Heart left ventricle (tissue), 16 donors: ENCODE results near the gene CYTH1. TPM values are rescaled to one million over a fixed set of nuclear protein-coding genes. Genes with fewer than 3 reads are reported as not detected.

Experiments
- ATAC-seq, 4 donors: fragments of 200-7000 bp; cut with Tn5 transposase; one replicate each; pipeline ENCODE4 v1.9.1; 2020 to 2022; ENCODE audit warnings: moderate library complexity in 4 of 4, mild to moderate bottlenecking in 3 of 4, moderate number of reproducible peaks in 1 of 4
- DNase-seq, 5 donors: peaks; one replicate each; pipeline ENCODE4 v3.0.0-alpha.2; 2020
- H3K27ac ChIP-seq, 12 donors: fragments of 200-600 bp; sonication (generic) in 4 of 12; one replicate each; pipeline versions ENCODE4 v1.5.0 to v1.8.0; 2016 to 2022; ENCODE audit warnings: mild to moderate bottlenecking in 2 of 12
- H3K27me3 ChIP-seq, 9 donors: fragments of 200-600 bp; sonication (generic) in 2 of 9; one replicate each; pipeline versions ENCODE4 v1.5.1 to v1.8.0; 2016 to 2022; ENCODE audit warnings: mild to moderate bottlenecking in 3 of 9
- H3K36me3 ChIP-seq, 9 donors: fragments of 200-600 bp; sonication (generic) in 2 of 9; one replicate each; pipeline versions ENCODE4 v1.5.0 to v1.8.0; 2018 to 2022; ENCODE audit warnings: mild to moderate bottlenecking in 2 of 9
- H3K4me1 ChIP-seq, 12 donors: fragments of 200-600 bp; sonication (generic) in 4 of 12; one replicate each; pipeline versions ENCODE4 v1.5.0 to v1.8.0; 2016 to 2022; ENCODE audit warnings: mild to moderate bottlenecking in 3 of 12
- H3K4me3 ChIP-seq, 12 donors: fragments of 200-600 bp; sonication (generic) in 4 of 12; one replicate each; pipeline versions ENCODE4 v1.5.0 to v1.8.0; 2017 to 2022; ENCODE audit warnings: mild to moderate bottlenecking in 9 of 12, moderate library complexity in 4 of 12
- H3K9me3 ChIP-seq, 12 donors: fragments of 200-600 bp; sonication (generic) in 4 of 12; one replicate each; pipeline versions ENCODE4 v1.5.0 to v1.8.0; 2016 to 2022; ENCODE audit warnings: mild to moderate bottlenecking in 1 of 12
- CTCF ChIP-seq, 12 donors: fragments of 200-600 bp; sonication (generic) in 4 of 12; IDR thresholded peaks; one replicate each; pipeline versions ENCODE4 v1.5.0 to v1.8.0; 2018 to 2022; ENCODE audit warnings: antibody characterized with exemption in 12 of 12, mild to moderate bottlenecking in 5 of 12
- POLR2A ChIP-seq, 2 donors: fragments of 450-650 bp; IDR thresholded peaks; one replicate each; pipeline ENCODE4 v1.6.1; 2017; ENCODE audit warnings: antibody characterized with exemption in 2 of 2, mild to moderate bottlenecking in 2 of 2, moderate library complexity in 2 of 2
- WGBS, 4 donors: extraction: QIAGEN DNeasy Blood & Tissue Kit in 2 of 4; methylation state at CpG; one replicate each; pipeline versions ENCODE4 v1.1.5 to v1.1.7; 2013 to 2018; 5-methylcytosine and 5-hydroxymethylcytosine counted together
- intact Hi-C, 10 donors: fragments of 100-400 bp; cut with DNase I; formaldehyde crosslinking; loops; one replicate each; pipeline versions ENCODE4 v1.11.1 to v1.14.2; 2022
- polyA plus RNA-seq, 2 donors: library from polyadenylated mRNA; stranded (reverse); fragments of 200-250 nt; gene quantifications; one replicate each; pipeline ENCODE4 v1.2.3, GENCODE V29; 2013
- total RNA-seq, 9 donors: library from RNA; depleted of rRNA in 2 of 9; stranded (reverse); fragments of >200 nt in 2 of 9; fragmentation: NEBNext Ultra II Directional in 3 of 9; extraction: Animal tissue kit (Norgen Biotek cat#: 25700) in 3 of 9; gene quantifications; one replicate each; pipeline versions ENCODE4 v1.1.0 to v1.2.4, GENCODE V29; 2016 to 2023
- donor health status: ischemic (EF 13 %, LVEDD 7.1; RV severe dilation, severe dysfunction).
- donor health status: healthy with polysubstance abuse.
- donor health status: DM: no; HTN: yes; CAD: no.
- donor health status: DM: no; HTN: no; CAD: no.
- donor health status: ischemic (EF 25% LVEDD 6.9; RV normal size, moderate dysfunction).
- donor health status: ischemic (EF 25% LVEDD 5.7; RV mildly dilated, moderate dysfunction).
- donor health status: healthy.
- donor health status: DM: yes; HTN: yes; CAD: no.
- donor health status: ischemic (EF 35%, LVEDD 5.7; RV mildly dilated, moderate dysfunction).
- donor health status: nonischemic (EF 11% LVEDD 7.7; RV severe dilation, severe dysfunction).
- donor health status: DM: yes; HTN: yes; CAD: no.
- donor health status: PGD.
- donor health status: ischemic (EF 29% LVEDD 5.4; RV normal size, mild dysfunction).
- donor health status: nonischemic (EF 23%, LVEDD 6.1; RV moderate dilation, normal function).

CYTH1 gene
- total and polyA plus RNA-seq, 11 donors = 20.0 to 59.1 (median 30.9) TPM

GRCh38 chr17:78785011-78785662, 3.1 kb upstream of the CYTH1 start:
- no peak for TF ChIP-seq CTCF (IDR thresholded peaks at IDR 0.05)
- TF ChIP-seq POLR2A (IDR thresholded peaks at IDR 0.05) = no peak
- peaks cover 0 to 46% (median 23%) of the 10 kb centered on the region in 12 donors for H3K4me1 ChIP-seq
- ATAC-seq = no peak
- intact Hi-C loops = loop anchor here in 1 of 10 donors (10.0 kb wide), 1 partner anchor 70 kb away; no protein-coding TSS in a partner anchor
- DNase-seq = peak in 1 of 5 donors; percentile 6
- H3K27ac ChIP-seq = peak overlapping the region in 1 of 12 donors; percentile 27
- WGBS, 4 donors = 87 to 92% (median 88%) methylated on average over 12 of the region's 12 CpGs
- H3K4me3 ChIP-seq = no peak overlapping the region
- no peaks in the 10 kb centered on the region for H3K27me3 ChIP-seq
- no peaks in the 10 kb centered on the region for H3K9me3 ChIP-seq
- no peaks in the 10 kb centered on the region for H3K36me3 ChIP-seq

GRCh38 chr17:78784352-78784751, 2.3 kb upstream of the CYTH1 start:
- DNase-seq (peak in 1 of 5 donors; percentile 3), ATAC-seq (no peak)
- H3K27ac ChIP-seq = peak overlapping the region in 3 of 12 donors; percentile 96 to 97 (median 97)
- H3K4me1 ChIP-seq = peaks cover 0 to 47% (median 22%) of the 10 kb centered on the region in 12 donors
- no peaks in the 10 kb centered on the region for H3K27me3 ChIP-seq
- TF ChIP-seq CTCF (IDR thresholded peaks at IDR 0.05) (no peak), POLR2A (IDR thresholded peaks at IDR 0.05) (no peak)
- intact Hi-C loops = loop anchor here in 6 of 10 donors (5.0 to 10.0 kb wide), 5 partner anchors 37 to 70 kb away; no protein-coding TSS in a partner anchor
- no peaks in the 10 kb centered on the region for H3K9me3 ChIP-seq
- 90 to 96% (median 92%) methylated on average over 6 of the region's 6 CpGs for WGBS, 4 donors
- no peaks in the 10 kb centered on the region for H3K36me3 ChIP-seq
- H3K4me3 ChIP-seq = no peak overlapping the region

GRCh38 chr17:78783711-78784324, 1.7 kb upstream of the CYTH1 start:
- intact Hi-C loops = loop anchor here in 6 of 10 donors (5.0 to 10.0 kb wide), 5 partner anchors 37 to 69 kb away; no protein-coding TSS in a partner anchor
- H3K9me3 ChIP-seq = no peaks in the 10 kb centered on the region
- peaks cover 0 to 45% (median 20%) of the 10 kb centered on the region in 12 donors for H3K4me1 ChIP-seq
- H3K27ac ChIP-seq = peak overlapping the region in 9 of 12 donors; percentile 29 to 97 (median 95)
- WGBS, 4 donors = 71 to 78% (median 75%) methylated on average over 7 of the region's 7 CpGs
- H3K27me3 ChIP-seq = no peaks in the 10 kb centered on the region
- H3K4me3 ChIP-seq = no peak overlapping the region
- no peak for TF ChIP-seq CTCF (IDR thresholded peaks at IDR 0.05)
- no peak for TF ChIP-seq POLR2A (IDR thresholded peaks at IDR 0.05)
- H3K36me3 ChIP-seq = no peaks in the 10 kb centered on the region
- DNase-seq (peak in 1 of 5 donors; percentile 25), ATAC-seq (no peak)
